ENCODE results near the gene MAP3K5.
"Not testable (repeated sequence)": the region's sequence is repeated elsewhere in the genome, so short reads cannot be mapped to it uniquely, and the experiment has no call there.

MAP3K5 gene

DNA sequence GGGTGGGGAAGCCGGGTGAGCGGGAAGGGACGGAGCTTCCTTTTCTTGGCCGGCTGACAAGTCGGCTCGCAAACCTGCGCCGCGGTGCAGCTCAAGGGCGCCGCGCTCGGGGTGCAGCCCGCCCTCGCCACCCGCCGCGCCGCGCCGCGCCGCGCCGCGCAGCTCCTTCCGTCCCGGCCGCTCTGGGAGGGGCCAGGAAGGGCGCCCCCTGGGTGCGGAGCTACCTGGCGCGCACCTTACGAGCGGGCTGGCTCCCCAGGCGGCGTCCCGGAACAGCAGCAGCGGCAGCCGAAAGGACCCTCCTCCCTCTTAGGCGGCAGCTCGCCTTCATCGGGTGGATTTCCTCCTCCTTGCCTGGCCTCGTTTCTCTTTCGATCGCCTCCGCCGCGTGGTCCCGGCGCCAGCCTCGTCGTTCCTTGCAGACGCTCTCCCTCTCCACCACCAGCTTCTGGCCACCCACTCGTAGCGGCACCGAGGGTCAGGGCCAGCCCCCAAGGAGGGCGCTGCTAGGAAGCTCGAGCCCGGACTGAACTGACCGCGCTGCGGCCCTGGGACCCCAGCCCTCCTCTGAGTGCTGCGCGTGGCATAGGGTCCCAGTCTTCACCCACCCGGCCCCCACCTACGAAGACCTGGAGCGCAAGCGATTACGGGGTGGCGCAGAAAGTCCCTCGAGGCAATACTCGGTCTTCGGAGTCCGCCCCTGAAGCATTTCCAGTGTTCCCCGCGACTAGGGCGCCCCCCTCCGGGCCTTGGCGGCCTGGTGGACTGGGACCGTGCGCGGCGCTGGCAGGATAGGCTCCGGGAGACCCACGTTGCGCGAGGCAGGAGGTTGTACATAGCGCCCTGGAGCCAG is at the start of gene MAP3K5:
TSS of gene MAP3K5 (minus strand) at position 68 of the 853 bp plus-strand sequence. CDS start 320 bp downstream, outside the sequence.
- DNase-seq = peak; percentile 88

DNA sequence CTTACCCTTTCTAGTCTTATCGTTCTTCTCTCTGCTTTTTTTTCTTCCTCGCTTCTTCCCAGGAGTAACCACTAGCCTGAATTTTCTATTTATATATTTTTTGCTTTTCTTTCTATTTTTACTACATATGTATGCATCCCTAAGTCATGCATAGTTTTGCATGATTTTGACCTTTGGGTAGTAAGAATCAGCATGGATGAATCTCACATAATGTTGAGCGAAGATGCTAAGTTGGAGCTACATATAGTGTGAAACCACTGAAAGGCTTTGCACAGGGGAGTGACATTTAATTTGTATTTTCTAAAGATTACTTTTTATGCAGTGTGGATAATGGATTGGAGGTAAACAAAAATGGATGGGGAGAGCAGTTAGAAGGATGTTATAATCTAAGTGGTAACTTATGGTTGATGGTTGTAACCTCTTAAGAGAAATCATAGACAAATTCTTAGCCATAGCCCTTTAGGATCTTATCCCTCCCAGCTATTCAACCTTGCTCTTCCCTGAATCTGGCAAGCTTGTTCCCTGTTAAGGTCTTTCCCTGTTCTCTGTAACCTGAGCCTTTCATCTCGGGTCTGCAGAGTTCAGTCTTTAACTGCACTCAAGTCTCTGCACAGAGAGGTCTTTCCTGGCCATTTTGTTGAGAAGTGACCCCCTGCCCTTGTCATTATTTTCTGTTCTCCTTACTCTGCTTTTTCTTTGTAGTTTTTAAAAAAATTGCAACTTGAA is 48.2 kb upstream of the MAP3K5 start:
- DNase-seq = no peak

DNA sequence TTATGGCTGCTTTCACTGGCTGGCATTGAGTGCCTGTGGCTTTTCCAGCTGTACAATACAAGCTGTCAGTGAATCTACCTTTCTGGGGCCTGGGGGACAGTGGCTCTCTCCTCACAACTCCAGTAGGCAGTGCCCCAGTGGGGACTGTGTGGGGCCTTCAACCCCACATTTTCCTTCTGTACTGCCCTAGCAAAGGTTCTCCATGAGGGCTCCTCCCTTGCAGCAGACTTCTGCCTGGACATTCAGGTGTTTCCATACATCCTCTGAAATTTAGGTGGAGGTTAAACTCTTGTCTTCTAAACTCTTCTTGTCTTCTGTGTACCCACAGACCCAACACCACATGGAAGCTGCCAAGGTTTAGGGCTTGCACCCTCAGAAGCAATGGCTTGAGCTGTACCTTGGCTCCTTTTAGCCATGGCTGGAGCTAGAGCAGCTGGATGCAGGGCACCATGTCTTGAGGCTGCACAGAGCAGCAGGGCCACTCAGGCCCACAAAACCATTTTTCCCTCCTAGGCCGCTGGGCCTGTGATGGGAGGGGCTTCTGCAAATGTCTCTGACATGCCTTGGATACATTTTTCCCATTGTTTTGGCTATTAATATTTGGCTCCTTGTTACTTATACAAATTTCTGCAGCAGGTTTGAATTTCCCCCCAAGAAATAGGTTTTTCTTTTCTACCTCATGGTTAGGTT is 39.7 kb upstream of the MAP3K5 start:
- no peak for DNase-seq

- no peak for DNase-seq
Observed at GRCh38 chr6:136826216-136826615, 33.9 kb upstream of the MAP3K5 start.

- DNase-seq = no peak
Observed at GRCh38 chr6:136823128-136823660, 30.9 kb upstream of the MAP3K5 start.

DNA sequence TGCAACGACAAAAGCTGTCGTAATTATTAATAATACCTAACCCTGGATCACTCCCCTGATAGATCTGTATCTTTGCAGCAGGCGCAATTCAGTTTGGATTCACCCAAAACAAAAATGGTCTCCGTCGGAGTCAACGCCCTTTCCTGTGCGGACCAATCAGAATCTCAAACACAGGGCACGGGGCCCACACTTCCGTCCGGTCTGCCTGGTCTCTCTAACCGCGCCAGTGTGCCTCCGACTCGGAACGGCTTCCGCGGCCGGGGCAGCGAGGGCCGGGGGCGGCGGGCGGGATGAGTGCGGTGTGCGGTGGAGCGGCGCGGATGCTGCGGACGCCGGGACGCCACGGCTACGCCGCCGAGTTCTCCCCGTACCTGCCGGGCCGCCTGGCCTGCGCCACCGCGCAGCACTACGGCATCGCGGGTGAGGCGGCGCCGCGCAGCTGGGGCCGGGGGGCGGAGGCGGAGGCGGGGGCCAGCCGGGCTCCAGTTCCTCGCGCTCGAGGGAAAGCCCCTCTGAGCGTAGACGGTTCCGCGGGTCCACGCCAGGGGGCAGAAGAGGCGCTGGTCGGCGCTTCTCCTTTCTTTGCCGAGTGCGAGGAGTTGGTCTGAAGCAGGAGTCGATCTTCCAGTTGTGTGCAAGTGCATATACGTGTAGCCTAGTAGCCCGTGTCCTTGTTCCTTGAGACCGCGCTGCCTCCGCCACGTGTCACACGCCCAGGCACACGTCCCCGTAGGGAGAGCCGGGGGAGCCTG is 30.3 kb upstream of the MAP3K5 start, which contains the start of gene PEX7:
TSS of gene PEX7 (plus strand) at position 217 of the 752 bp plus-strand sequence. CDS start at position 291, 74 bp downstream.
- DNase-seq = peak; percentile 93

GRCh38 chr6:136822046-136822375 is 29.7 kb upstream of the MAP3K5 start:
- DNase-seq = peak; percentile 50

- DNase-seq = no peak
Observed at GRCh38 chr6:136820561-136820960, 28.3 kb upstream of the MAP3K5 start.

GRCh38 chr6:136816656-136817055 is 24.4 kb upstream of the MAP3K5 start:
- no peak for DNase-seq

DNA sequence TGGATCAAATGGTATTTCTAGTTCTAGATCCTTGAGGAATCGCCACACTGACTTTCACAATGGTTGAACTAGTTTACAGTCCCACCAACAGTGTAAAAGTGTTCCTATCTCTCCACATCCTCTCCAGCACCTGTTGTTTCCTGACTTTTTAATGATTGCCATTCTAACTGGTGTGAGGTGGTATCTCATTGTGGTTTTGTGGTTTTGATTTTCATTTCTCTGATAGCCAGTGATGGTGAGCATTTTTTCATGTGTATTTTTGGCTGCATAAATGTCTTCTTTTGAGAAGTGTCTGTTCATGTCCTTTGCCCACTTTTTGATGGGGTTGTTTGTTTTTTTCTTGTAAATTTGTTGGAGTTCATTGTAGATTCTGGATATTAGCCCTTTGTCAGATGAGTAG is 23.3 kb upstream of the MAP3K5 start:
- not testable (repeated sequence) for DNase-seq

DNA sequence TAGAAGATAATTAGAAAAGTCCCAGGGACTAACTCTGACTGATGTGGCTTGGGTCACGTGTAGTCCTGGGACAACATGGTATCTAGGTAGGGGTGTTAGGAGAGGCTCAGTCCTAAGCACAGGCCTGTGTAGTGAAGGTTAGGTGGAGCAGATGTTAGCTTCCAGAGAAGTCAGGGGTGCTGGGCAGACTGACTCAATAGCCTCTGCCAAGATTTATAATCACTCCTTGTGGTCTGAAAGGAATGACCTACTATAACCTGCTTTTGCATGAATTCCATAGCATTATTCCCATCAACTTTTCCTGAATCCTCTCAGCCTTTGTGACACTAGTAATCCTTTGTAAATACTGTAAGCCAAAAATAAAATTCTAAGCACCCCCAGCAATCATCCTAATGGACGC is 19.9 kb upstream of the MAP3K5 start:
- no peak for DNase-seq

DNA sequence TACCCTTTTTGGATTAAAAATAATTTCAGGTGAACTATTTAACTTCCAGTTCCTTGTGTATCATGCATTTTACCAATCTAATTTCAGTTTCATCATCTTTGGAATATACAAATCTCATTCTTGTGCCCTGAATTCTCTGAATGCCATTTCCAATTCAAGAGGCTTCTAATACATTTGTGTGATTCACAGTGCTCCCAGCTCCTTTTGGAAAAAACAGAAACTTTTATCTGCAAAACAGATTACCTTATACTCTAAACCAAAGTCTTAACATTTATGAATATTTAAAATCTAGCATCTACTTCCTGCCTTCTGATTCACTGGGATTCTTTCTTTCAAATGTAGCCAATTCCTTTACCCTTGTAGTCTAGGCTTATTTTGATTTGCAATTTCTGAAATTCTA is 19.0 kb upstream of the MAP3K5 start:
- DNase-seq = no peak

GRCh38 chr6:136809091-136809860 is 17.0 kb upstream of the MAP3K5 start:
- no peak for DNase-seq

DNA sequence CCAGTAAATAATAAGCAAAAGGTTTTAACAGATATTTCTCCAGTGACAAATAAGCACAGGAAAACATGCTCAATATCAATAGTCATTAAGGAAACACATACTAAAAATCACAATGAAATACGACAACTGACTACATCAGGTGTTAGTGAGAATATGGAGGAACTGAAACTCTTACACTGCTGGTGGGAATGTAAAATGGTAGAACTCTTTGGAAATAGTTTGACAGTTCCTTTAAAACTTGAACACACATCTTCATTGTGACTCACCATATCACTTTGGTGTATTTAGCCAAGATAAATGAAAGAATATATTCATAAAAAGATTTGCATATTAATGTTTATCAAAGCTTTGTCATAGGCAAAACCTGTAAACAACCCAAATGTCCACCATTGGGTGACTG is 11.3 kb upstream of the MAP3K5 start:
- DNase-seq = no peak

GRCh38 chr6:136801581-136801980 is 9.3 kb upstream of the MAP3K5 start:
- no peak for DNase-seq

DNA sequence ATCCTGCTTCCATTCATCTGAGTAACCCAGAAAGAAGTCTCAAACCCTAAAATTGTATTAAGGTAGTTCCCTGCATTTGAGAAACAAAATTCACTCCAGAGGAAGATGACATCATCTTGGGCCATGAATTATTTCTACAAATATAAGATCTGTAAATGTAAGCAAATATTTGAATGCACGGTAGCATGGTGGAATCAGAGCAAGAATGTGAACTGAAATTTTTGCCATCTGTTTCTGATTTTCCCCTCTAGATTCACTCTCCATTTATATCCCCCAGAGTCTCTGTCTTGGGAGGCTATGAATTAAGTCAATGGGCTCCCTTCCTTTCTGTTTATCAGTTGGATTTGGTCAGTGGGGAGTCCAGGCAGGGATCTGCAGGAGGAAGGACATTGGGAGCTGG is 5.8 kb upstream of the MAP3K5 start:
- DNase-seq = no peak

GRCh38 chr6:136795996-136796395 is 3.7 kb upstream of the MAP3K5 start:
- no peak for DNase-seq

- no peak for DNase-seq
Observed at GRCh38 chr6:136795386-136795785, 3.1 kb upstream of the MAP3K5 start.

GRCh38 chr6:136793363-136793762 is 1.1 kb upstream of the MAP3K5 start:
- DNase-seq = no peak

DNA sequence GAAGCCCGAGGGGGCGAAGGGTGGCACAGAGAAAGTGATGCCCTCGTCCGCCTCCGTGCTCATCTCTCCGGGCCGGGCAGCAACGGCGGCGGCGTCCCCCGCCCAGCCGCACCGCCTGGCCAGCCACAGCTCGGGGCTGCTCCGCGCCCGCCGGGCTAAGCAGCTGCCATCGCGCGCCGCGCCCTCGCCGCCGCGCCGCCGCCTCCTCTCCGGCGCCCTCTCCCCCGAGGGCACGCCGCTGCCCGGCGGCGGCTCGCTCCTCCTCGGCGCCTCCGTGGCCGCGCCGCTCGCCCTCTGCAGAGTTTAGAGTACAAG is 225 bp downstream of the MAP3K5 start:
- DNase-seq = no peak

GRCh38 chr6:136791296-136792094 is 782 bp downstream of the MAP3K5 start:
- peak; percentile 70 for DNase-seq
